K562 (cell line): ENCODE data around the gene RND1. TPM values are rescaled to one million over a fixed set of nuclear protein-coding genes. Genes with fewer than 3 reads are reported as not detected.

Source experiments
- CEBPB ChIP-seq: fragments of 450-650 bp; IDR thresholded peaks from 2 replicates; pipeline ENCODE4 v1.6.1; 2016; ENCODE audit warnings: missing genetic modification characterization, missing compliant biosample characterization
- ELF4 ChIP-seq: fragments of 450-650 bp; formaldehyde crosslinking; IDR thresholded peaks from 2 replicates; pipeline ENCODE4 v1.4.0; 2022; ENCODE audit warnings: missing genetic modification characterization
- EZH2 ChIP-seq: IDR thresholded peaks from 2 replicates; pipeline ENCODE4 v1.6.1; 2012; ENCODE audit warnings: low read depth, mild to moderate bottlenecking, inconsistent platforms, low read length, borderline replicate concordance
- GTF2E2 ChIP-seq: fragments of 200-800 bp; sonication (Bioruptor generic); IDR thresholded peaks from 2 replicates; pipeline ENCODE4 v1.6.1; 2016; ENCODE audit warnings: missing genetic modification characterization, missing compliant biosample characterization
- LCOR ChIP-seq: sonication (generic); formaldehyde crosslinking; IDR thresholded peaks from 2 replicates; pipeline ENCODE4 v1.8.0; 2022; ENCODE audit warnings: mild to moderate bottlenecking, missing genetic modification reagents
- MCM2 ChIP-seq: fragments of 450-650 bp; IDR thresholded peaks from 2 replicates; pipeline ENCODE4 v1.6.1; 2017; ENCODE audit warnings: low read depth, mild to moderate bottlenecking
- MIER1 ChIP-seq: fragments of 450-650 bp; IDR thresholded peaks from 2 replicates; pipeline ENCODE4 v1.6.1; 2016; ENCODE audit warnings: antibody characterized with exemption, mild to moderate bottlenecking, low read depth
- NR2C1 ChIP-seq, 2 experiments: fragments of 450-650 bp; IDR thresholded peaks; 2 replicates each; pipeline ENCODE4 v1.6.1; 2017; ENCODE audit warnings: mild to moderate bottlenecking in 2 of 2, antibody characterized with exemption in 1 of 2, inconsistent platforms in 1 of 2, missing compliant biosample characterization in 1 of 2, missing genetic modification characterization in 1 of 2
- PHB2 ChIP-seq: fragments of 450-650 bp; IDR thresholded peaks from 2 replicates; pipeline ENCODE4 v1.6.1; 2017; ENCODE audit warnings: low read depth
- PHTF2 ChIP-seq: fragments of 250-450 bp; sonication (Bioruptor Pico); IDR thresholded peaks from 2 replicates; pipeline ENCODE4 v1.5.0; 2021; ENCODE audit warnings: mild to moderate bottlenecking
- RBFOX2 ChIP-seq: fragments of 200-400 bp; formaldehyde crosslinking; IDR thresholded peaks from 2 replicates; pipeline ENCODE4 v1.6.1; 2017; ENCODE audit warnings: low read depth, mild to moderate bottlenecking, low read length, moderate library complexity
- TAF1 ChIP-seq: IDR thresholded peaks from 2 replicates; pipeline ENCODE4 v1.6.1; 2011; ENCODE audit warnings: mild to moderate bottlenecking, low read length, moderate library complexity; ENCODE audit not compliant: insufficient read depth, control insufficient read depth, severe bottlenecking; ENCODE audit errors: extremely low read depth
- ZC3H8 ChIP-seq: fragments of 450-650 bp; IDR thresholded peaks from 2 replicates; pipeline ENCODE4 v1.6.1; 2017
- ZNF140 ChIP-seq: fragments of 250-450 bp; sonication (Bioruptor Pico); IDR thresholded peaks from 2 replicates; pipeline ENCODE4 v1.8.0; 2021; ENCODE audit warnings: moderate library complexity, mild to moderate bottlenecking, inconsistent platforms
- ZNF589 ChIP-seq: fragments of 200-800 bp; sonication (Bioruptor generic); IDR thresholded peaks from 2 replicates; pipeline ENCODE4 v1.6.1; 2016; ENCODE audit warnings: low read depth, missing genetic modification characterization, missing compliant biosample characterization
- polyA plus RNA-seq, 8 experiments: library from polyadenylated mRNA; depleted of rRNA in 4 of 8; stranded (reverse) in 5 of 8; unstranded in 3 of 8; fragments of >200 nt; fragmentation: Nextera tagmentation in 2 of 8; fragmentation: Illumina TruSeq in 1 of 8; extraction: Ambion mirVana in 2 of 8; extraction: Trizol in 1 of 8; gene quantifications; 2 replicates each; pipeline versions ENCODE4 v1.2.1 to v1.2.3, GENCODE V29; 2011 to 2014; ENCODE audit warnings: inconsistent platforms in 1 of 8, missing spikeins in 1 of 8
- total RNA-seq, 7 experiments: library from RNA; depleted of rRNA in 6 of 7; stranded (reverse); fragments of >200 nt in 6 of 7; fragmentation: Illumina TruSeq in 2 of 7; extraction: Trizol in 2 of 7; gene quantifications; 2 replicates each; pipeline versions ENCODE4 v1.2.1 to v1.2.3, GENCODE V29; 2011 to 2021; ENCODE audit warnings: low replicate concordance in 1 of 7
- TF ChIP-seq, protein P1 (sequence below): fragments of 450-650 bp; IDR thresholded peaks from 2 replicates; pipeline ENCODE4 v1.6.1; 2018; ENCODE audit not compliant: partially characterized antibody
- TF ChIP-seq, protein P2 (sequence below): sonication (generic); formaldehyde crosslinking; IDR thresholded peaks from 2 replicates; pipeline ENCODE4 v1.8.1; 2023; ENCODE audit warnings: mild to moderate bottlenecking, missing genetic modification reagents
- TF ChIP-seq, protein P3 (sequence below): fragments of 250-450 bp; sonication (Bioruptor Pico); IDR thresholded peaks from 2 replicates; pipeline ENCODE4 v1.6.1; 2021; ENCODE audit warnings: mild to moderate bottlenecking
- TF ChIP-seq, protein P4 (sequence below): fragments of 450-650 bp; IDR thresholded peaks from 2 replicates; pipeline ENCODE4 v1.7.1; 2018; ENCODE audit warnings: mild to moderate bottlenecking, low read depth; ENCODE audit not compliant: partially characterized antibody

The RND1 gene
- total and polyA plus RNA-seq, 9 of the 15 experiments (the other 6 are each of a cell fraction or from before 2014, with no cell fraction given): 0.18 to 0.78 (median 0.58) TPM; not detected in 2

DNA sequence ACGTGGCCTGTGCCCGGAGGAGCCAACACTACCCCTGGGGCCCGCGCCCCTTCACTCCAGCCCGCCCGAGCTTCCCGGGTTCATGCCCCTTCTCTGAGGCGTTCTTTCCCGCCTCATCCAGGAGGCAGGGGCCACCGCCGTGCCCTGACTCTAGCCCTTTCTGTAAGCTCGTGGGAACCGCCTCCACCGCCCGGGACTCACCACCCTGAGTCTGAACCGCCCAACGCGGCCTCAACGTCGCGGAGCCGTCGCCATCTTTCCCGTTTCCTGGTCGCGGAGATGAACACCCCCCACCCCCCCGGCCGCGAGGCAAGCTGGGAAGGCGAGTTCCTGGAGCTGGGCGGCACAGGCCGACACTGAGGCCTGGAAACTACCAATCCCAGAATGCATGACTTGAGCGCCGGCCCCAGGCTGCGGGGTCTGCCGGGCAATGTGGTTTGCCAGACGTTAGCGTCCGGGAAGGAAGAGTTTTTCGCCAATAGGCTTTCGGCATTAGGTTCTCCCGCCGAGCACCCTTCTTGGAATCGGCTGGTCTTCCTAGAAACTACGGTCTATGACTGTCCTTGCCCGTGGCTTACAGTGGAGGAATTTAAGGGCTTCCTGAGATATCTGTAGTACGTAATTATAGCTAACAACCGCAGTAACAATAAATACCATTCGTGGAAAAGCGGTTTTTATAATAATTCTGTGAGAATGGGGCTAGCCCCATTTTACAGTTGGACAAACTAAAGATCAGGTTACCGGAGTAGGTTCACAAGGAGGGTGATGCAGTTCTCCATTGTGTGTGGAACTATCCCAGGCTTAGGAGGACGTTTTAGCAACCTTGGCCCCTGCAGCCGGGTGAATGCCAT, 13.6 kb downstream of the RND1 start, which contains the start of gene DDX23 (continued):
- TF ChIP-seq, protein P1, sequence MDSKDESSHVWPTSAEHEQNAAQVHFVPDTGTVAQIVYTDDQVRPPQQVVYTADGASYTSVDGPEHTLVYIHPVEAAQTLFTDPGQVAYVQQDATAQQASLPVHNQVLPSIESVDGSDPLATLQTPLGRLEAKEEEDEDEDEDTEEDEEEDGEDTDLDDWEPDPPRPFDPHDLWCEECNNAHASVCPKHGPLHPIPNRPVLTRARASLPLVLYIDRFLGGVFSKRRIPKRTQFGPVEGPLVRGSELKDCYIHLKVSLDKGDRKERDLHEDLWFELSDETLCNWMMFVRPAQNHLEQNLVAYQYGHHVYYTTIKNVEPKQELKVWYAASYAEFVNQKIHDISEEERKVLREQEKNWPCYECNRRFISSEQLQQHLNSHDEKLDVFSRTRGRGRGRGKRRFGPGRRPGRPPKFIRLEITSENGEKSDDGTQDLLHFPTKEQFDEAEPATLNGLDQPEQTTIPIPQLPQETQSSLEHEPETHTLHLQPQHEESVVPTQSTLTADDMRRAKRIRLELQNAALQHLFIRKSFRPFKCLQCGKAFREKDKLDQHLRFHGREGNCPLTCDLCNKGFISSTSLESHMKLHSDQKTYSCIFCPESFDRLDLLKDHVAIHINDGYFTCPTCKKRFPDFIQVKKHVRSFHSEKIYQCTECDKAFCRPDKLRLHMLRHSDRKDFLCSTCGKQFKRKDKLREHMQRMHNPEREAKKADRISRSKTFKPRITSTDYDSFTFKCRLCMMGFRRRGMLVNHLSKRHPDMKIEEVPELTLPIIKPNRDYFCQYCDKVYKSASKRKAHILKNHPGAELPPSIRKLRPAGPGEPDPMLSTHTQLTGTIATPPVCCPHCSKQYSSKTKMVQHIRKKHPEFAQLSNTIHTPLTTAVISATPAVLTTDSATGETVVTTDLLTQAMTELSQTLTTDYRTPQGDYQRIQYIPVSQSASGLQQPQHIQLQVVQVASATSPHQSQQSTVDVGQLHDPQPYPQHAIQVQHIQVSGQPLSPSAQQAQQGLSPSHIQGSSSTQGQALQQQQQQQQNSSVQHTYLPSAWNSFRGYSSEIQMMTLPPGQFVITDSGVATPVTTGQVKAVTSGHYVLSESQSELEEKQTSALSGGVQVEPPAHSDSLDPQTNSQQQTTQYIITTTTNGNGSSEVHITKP: peak; percentile 57
- TF ChIP-seq CEBPB (tag): no peak
- no peak for TF ChIP-seq PHB2
- no peak for TF ChIP-seq ZC3H8
- peak; percentile 72 for TF ChIP-seq LCOR (CRISPR knock-in tag)
- peak; percentile 98 for TF ChIP-seq RBFOX2
- TF ChIP-seq, protein P2, sequence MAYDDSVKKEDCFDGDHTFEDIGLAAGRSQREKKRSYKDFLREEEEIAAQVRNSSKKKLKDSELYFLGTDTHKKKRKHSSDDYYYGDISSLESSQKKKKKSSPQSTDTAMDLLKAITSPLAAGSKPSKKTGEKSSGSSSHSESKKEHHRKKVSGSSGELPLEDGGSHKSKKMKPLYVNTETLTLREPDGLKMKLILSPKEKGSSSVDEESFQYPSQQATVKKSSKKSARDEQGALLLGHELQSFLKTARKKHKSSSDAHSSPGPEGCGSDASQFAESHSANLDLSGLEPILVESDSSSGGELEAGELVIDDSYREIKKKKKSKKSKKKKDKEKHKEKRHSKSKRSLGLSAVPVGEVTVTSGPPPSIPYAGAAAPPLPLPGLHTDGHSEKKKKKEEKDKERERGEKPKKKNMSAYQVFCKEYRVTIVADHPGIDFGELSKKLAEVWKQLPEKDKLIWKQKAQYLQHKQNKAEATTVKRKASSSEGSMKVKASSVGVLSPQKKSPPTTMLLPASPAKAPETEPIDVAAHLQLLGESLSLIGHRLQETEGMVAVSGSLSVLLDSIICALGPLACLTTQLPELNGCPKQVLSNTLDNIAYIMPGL (CRISPR knock-in tag): peak; percentile 86; the same call in 1 of the 2 replicates
- TF ChIP-seq ZNF140: no peak
- peak; percentile 94 for TF ChIP-seq TAF1
- TF ChIP-seq GTF2E2: peak; percentile 83; the same call in 1 of the 2 replicates
- no peak for TF ChIP-seq MCM2
- TF ChIP-seq, protein P3, sequence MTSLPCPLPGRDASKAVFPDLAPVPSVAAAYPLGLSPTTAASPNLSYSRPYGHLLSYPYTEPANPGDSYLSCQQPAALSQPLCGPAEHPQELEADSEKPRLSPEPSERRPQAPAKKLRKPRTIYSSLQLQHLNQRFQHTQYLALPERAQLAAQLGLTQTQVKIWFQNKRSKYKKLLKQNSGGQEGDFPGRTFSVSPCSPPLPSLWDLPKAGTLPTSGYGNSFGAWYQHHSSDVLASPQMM (CRISPR knock-in tag): no peak
- no peak for TF ChIP-seq MIER1
- peak; percentile 90 for TF ChIP-seq ZNF589 (CRISPR knock-in tag)
- no peak for TF ChIP-seq EZH2
- TF ChIP-seq, protein P4, sequence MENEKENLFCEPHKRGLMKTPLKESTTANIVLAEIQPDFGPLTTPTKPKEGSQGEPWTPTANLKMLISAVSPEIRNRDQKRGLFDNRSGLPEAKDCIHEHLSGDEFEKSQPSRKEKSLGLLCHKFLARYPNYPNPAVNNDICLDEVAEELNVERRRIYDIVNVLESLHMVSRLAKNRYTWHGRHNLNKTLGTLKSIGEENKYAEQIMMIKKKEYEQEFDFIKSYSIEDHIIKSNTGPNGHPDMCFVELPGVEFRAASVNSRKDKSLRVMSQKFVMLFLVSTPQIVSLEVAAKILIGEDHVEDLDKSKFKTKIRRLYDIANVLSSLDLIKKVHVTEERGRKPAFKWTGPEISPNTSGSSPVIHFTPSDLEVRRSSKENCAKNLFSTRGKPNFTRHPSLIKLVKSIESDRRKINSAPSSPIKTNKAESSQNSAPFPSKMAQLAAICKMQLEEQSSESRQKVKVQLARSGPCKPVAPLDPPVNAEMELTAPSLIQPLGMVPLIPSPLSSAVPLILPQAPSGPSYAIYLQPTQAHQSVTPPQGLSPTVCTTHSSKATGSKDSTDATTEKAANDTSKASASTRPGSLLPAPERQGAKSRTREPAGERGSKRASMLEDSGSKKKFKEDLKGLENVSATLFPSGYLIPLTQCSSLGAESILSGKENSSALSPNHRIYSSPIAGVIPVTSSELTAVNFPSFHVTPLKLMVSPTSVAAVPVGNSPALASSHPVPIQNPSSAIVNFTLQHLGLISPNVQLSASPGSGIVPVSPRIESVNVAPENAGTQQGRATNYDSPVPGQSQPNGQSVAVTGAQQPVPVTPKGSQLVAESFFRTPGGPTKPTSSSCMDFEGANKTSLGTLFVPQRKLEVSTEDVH: peak; percentile 83
- TF ChIP-seq NR2C1 (IDR thresholded peaks at IDR 0.05): peak; percentile 86
- peak; percentile 95 for TF ChIP-seq NR2C1 (tag; IDR thresholded peaks at IDR 0.05)
- TF ChIP-seq PHTF2 (CRISPR knock-in tag): no peak
- TF ChIP-seq ELF4 (CRISPR knock-in tag): peak; percentile 97
